Keratinocyte (primary cell): ENCODE results near the gene TMEM184A.
A peak's percentile ranks its signal among the peaks of the same experiment; 100 is the strongest.

Experiments used
- CTCF ChIP-seq, 3 experiments: IDR thresholded peaks in 1 of 3; conservative IDR thresholded peaks in 1 of 3; optimal IDR thresholded peaks in 1 of 3; 2 replicates in 2 of 3; 3 replicates in 1 of 3; pipeline versions ENCODE3 to v1.5.1; 2011; ENCODE audit warnings: low read length in 3 of 3, mild to moderate bottlenecking in 3 of 3, moderate library complexity in 2 of 3, control low read depth in 1 of 3, inconsistent platforms in 1 of 3; ENCODE audit not compliant: insufficient read depth in 2 of 3; ENCODE audit errors: extremely low read depth in 1 of 3
- EZH2 ChIP-seq: IDR thresholded peaks from one replicate; pipeline ENCODE4 v1.6.1; 2012; ENCODE audit warnings: inconsistent platforms, mild to moderate bottlenecking, low read length, moderate library complexity

- peak in 1 of 3 experiments; percentile 36 for TF ChIP-seq CTCF (optimal IDR thresholded peaks at IDR 0.05 in 1 of 3, IDR thresholded peaks at IDR 0.05 in 1 of 3, conservative IDR thresholded peaks at IDR 0.05 in 1 of 3; ENCODE audit: extremely low read depth in 1 of 3, insufficient read depth in 2 of 3, low read length in 3 of 3)
- TF ChIP-seq EZH2, result no peak
Observed at GRCh38 chr7:1548438-1548831, 7.6 kb downstream of the TMEM184A start.
